ENCODE measurements around the gene CASKIN1. TPM values are rescaled to one million over a fixed set of nuclear protein-coding genes. Genes with fewer than 3 reads are reported as not detected.
A peak's percentile ranks its signal among the peaks of the same experiment; 100 is the strongest.

Gene CASKIN1, protein sequence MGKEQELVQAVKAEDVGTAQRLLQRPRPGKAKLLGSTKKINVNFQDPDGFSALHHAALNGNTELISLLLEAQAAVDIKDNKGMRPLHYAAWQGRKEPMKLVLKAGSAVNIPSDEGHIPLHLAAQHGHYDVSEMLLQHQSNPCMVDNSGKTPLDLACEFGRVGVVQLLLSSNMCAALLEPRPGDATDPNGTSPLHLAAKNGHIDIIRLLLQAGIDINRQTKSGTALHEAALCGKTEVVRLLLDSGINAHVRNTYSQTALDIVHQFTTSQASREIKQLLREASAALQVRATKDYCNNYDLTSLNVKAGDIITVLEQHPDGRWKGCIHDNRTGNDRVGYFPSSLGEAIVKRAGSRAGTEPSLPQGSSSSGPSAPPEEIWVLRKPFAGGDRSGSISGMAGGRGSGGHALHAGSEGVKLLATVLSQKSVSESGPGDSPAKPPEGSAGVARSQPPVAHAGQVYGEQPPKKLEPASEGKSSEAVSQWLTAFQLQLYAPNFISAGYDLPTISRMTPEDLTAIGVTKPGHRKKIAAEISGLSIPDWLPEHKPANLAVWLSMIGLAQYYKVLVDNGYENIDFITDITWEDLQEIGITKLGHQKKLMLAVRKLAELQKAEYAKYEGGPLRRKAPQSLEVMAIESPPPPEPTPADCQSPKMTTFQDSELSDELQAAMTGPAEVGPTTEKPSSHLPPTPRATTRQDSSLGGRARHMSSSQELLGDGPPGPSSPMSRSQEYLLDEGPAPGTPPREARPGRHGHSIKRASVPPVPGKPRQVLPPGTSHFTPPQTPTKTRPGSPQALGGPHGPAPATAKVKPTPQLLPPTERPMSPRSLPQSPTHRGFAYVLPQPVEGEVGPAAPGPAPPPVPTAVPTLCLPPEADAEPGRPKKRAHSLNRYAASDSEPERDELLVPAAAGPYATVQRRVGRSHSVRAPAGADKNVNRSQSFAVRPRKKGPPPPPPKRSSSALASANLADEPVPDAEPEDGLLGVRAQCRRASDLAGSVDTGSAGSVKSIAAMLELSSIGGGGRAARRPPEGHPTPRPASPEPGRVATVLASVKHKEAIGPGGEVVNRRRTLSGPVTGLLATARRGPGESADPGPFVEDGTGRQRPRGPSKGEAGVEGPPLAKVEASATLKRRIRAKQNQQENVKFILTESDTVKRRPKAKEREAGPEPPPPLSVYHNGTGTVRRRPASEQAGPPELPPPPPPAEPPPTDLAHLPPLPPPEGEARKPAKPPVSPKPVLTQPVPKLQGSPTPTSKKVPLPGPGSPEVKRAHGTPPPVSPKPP (N-terminal part only)
- total RNA-seq (ENCODE audit: low replicate concordance) = 1.6 and 9.0 TPM in 2 replicates

DNA sequence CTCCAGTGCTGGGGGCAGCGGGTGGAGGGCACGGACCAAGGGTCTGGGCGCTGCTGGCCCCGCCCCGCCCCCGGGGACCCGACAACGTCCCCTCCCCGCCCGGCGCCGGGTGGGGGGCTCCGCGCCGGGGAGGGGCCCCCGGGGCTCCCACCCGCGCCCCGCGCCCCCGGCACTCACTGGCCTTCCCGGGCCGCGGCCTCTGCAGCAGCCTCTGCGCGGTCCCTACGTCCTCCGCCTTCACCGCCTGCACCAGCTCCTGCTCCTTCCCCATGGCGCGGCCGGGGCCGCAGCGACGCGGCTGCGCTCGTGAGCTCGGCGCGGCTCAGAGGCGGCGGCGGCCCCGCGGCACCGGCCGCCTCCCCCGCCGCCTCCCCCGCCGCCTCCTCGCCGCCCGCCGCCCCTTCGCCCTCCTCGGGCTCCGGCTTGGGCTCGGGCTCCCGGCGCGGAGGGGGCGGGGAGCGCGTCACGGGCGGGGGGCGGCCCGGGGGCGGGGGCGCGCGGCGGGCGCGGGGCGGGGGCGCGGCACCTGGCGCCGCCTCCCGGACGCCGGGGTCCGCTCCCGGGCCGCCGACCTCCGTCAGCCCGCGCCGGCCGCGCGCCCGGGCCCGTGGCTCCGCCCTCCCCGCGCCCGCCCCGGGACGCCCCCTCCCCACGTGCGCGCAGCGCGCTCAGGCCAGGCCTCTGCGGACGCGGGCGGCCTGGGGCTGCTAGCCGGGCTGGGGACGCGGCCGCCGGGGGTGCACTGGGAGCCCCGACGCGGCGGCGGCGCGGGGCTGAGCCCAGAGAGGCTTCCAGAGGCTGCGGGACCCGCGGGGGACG lies at the start of gene CASKIN1:
Gene CASKIN1, minus strand, starts transcription at position 444 of the 819 bp plus-strand sequence. Its CDS starts 173 bp downstream, at position 271.
- Histone ChIP-seq H3K4me3 (peak within 1 kb of the TSS; percentile 80), H3K9ac (no peak within 1 kb of the TSS), H3F3A (ENCODE audit: low read depth) (peaks cover 26% of the 10 kb centered on the region), H4K20me1 (ENCODE audit: low read depth) (peaks cover 17% of the 10 kb centered on the region), H3K27ac (no peak within 1 kb of the TSS), H3K4me2 (peak within 1 kb of the TSS; percentile 91), H3K4me1 (peaks cover 14% of the 10 kb centered on the region), H3K36me3 (no peaks in the 10 kb centered on the region), H3K79me2 (ENCODE audit: low read depth) (no peaks in the 10 kb centered on the region), H3K27me3 (peaks cover 63% of the 10 kb centered on the region), H3K9me3 (ENCODE audit: low read depth) (no peaks in the 10 kb centered on the region), H2AFZ (replicated peaks) (peak within 1 kb of the TSS; percentile 50)
- TF ChIP-seq EZH2phosphoT487 (IDR thresholded peaks at IDR 0.05) (no peak), EZH2 (IDR thresholded peaks at IDR 0.05) (no peak)
- TF ChIP-seq, protein P1, sequence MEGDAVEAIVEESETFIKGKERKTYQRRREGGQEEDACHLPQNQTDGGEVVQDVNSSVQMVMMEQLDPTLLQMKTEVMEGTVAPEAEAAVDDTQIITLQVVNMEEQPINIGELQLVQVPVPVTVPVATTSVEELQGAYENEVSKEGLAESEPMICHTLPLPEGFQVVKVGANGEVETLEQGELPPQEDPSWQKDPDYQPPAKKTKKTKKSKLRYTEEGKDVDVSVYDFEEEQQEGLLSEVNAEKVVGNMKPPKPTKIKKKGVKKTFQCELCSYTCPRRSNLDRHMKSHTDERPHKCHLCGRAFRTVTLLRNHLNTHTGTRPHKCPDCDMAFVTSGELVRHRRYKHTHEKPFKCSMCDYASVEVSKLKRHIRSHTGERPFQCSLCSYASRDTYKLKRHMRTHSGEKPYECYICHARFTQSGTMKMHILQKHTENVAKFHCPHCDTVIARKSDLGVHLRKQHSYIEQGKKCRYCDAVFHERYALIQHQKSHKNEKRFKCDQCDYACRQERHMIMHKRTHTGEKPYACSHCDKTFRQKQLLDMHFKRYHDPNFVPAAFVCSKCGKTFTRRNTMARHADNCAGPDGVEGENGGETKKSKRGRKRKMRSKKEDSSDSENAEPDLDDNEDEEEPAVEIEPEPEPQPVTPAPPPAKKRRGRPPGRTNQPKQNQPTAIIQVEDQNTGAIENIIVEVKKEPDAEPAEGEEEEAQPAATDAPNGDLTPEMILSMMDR (IDR thresholded peaks at IDR 0.05) = no peak
- no peaks in the 10 kb centered on the region for H3K9me3 Mint-ChIP-seq
- H3K36me3 Mint-ChIP-seq = no peaks in the 10 kb centered on the region
- H3K27ac Mint-ChIP-seq = no peak within 1 kb of the TSS
- DNase-seq (ENCODE audit: low spot score) = peak; percentile 81
- H3K4me1 Mint-ChIP-seq = peaks cover 8% of the 10 kb centered on the region
- H3K27me3 Mint-ChIP-seq (ENCODE audit: insufficient read depth, low read depth) = peaks cover 17% of the 10 kb centered on the region
- H3K4me3 Mint-ChIP-seq = peak within 1 kb of the TSS; percentile 85

- DNase-seq (ENCODE audit: low spot score) = no peak
- H3K4me1 ChIP-seq = peaks cover 3% of the 10 kb centered on the region
- no peaks in the 10 kb centered on the region for H3K9me3 Mint-ChIP-seq
- H3K9me3 ChIP-seq (ENCODE audit: low read depth) = no peaks in the 10 kb centered on the region
- no peaks in the 10 kb centered on the region for H3K27me3 ChIP-seq
- peaks cover 32% of the 10 kb centered on the region for H3K79me2 ChIP-seq (ENCODE audit: low read depth)
- H3K27me3 Mint-ChIP-seq (ENCODE audit: insufficient read depth, low read depth) = peaks cover 6% of the 10 kb centered on the region
- peaks cover 8% of the 10 kb centered on the region for H3K36me3 Mint-ChIP-seq
- no peak overlapping the region for H3K9ac ChIP-seq
- no peak overlapping the region for H3K27ac Mint-ChIP-seq
- H2AFZ ChIP-seq (replicated peaks) = no peak overlapping the region
- H3K4me3 ChIP-seq = no peak overlapping the region
- TF ChIP-seq EZH2 (IDR thresholded peaks at IDR 0.05) = no peak
- no peak for TF ChIP-seq EZH2phosphoT487 (IDR thresholded peaks at IDR 0.05)
- TF ChIP-seq, protein P1 (IDR thresholded peaks at IDR 0.05) = no peak
- H4K20me1 ChIP-seq (ENCODE audit: low read depth) = peaks cover 3% of the 10 kb centered on the region
- H3K4me3 Mint-ChIP-seq = no peak overlapping the region
- H3F3A ChIP-seq (ENCODE audit: low read depth) = no peaks in the 10 kb centered on the region
- peaks cover 2% of the 10 kb centered on the region for H3K4me1 Mint-ChIP-seq
- no peak overlapping the region for H3K4me2 ChIP-seq
- H3K36me3 ChIP-seq = no peaks in the 10 kb centered on the region
- no peak overlapping the region for H3K27ac ChIP-seq
Observed at GRCh38 chr16:2244926-2245795, 48.8 kb upstream of the CASKIN1 start.

Measured in neural progenitor cell (in vitro differentiated cells).